ENCODE results near the gene DYSF. TPM values are rescaled to one million over a fixed set of nuclear protein-coding genes. Genes with fewer than 3 reads are reported as not detected.

Gene DYSF
- total RNA-seq, 2 donors from 2014 or later: 0.77 to 1.6 TPM

GRCh38 chr2:71662665-71663394 is 209.5 kb downstream of the DYSF start:
- H3K36me3 Mint-ChIP-seq (ENCODE audit: insufficient read depth in 2 of 2): peaks cover 5 to 6% of the 10 kb centered on the region in 2 donors
- no peaks in the 10 kb centered on the region for H3K4me1 Mint-ChIP-seq (ENCODE audit: low read depth)
- DNase-seq: no peak
- H3K27me3 Mint-ChIP-seq (ENCODE audit: low read depth): no peaks in the 10 kb centered on the region
- H3K9me3 Mint-ChIP-seq: peaks cover 7 to 10% of the 10 kb centered on the region in 2 donors
- no peak for ATAC-seq (replicated peaks in 1 of 2)
- H3K27ac Mint-ChIP-seq: no peak overlapping the region
- H3K4me3 Mint-ChIP-seq: no peak overlapping the region

GRCh38 chr2:71664161-71664560 is 210.8 kb downstream of the DYSF start:
- H3K27ac Mint-ChIP-seq: no peak overlapping the region
- no peak for DNase-seq
- H3K4me3 Mint-ChIP-seq: no peak overlapping the region
- peaks cover 0 to under 1% of the 10 kb centered on the region in 2 donors for H3K36me3 Mint-ChIP-seq (ENCODE audit: insufficient read depth in 2 of 2)
- peaks cover 1% of the 10 kb centered on the region in 2 donors for H3K9me3 Mint-ChIP-seq
- no peaks in the 10 kb centered on the region for H3K4me1 Mint-ChIP-seq (ENCODE audit: low read depth)
- no peak for ATAC-seq (replicated peaks in 1 of 2)
- no peaks in the 10 kb centered on the region for H3K27me3 Mint-ChIP-seq (ENCODE audit: low read depth)

GRCh38 chr2:71665168-71666093 is 212.1 kb downstream of the DYSF start:
- no peaks in the 10 kb centered on the region for H3K4me1 Mint-ChIP-seq (ENCODE audit: low read depth)
- DNase-seq: no peak
- no peak overlapping the region for H3K27ac Mint-ChIP-seq
- no peaks in the 10 kb centered on the region for H3K36me3 Mint-ChIP-seq (ENCODE audit: insufficient read depth in 2 of 2)
- no peak overlapping the region for H3K4me3 Mint-ChIP-seq
- no peaks in the 10 kb centered on the region for H3K9me3 Mint-ChIP-seq
- H3K27me3 Mint-ChIP-seq (ENCODE audit: low read depth): no peaks in the 10 kb centered on the region
- ATAC-seq (replicated peaks in 1 of 2): no peak

GRCh38 chr2:71666094-71666474 is 212.7 kb downstream of the DYSF start:
- DNase-seq: no peak
- no peak for ATAC-seq (replicated peaks in 1 of 2)
- H3K27ac Mint-ChIP-seq: no peak overlapping the region
- no peaks in the 10 kb centered on the region for H3K4me1 Mint-ChIP-seq (ENCODE audit: low read depth)
- no peaks in the 10 kb centered on the region for H3K27me3 Mint-ChIP-seq (ENCODE audit: low read depth)
- H3K9me3 Mint-ChIP-seq: no peaks in the 10 kb centered on the region
- H3K36me3 Mint-ChIP-seq (ENCODE audit: insufficient read depth in 2 of 2): no peaks in the 10 kb centered on the region
- no peak overlapping the region for H3K4me3 Mint-ChIP-seq

- H3K36me3 Mint-ChIP-seq (ENCODE audit: insufficient read depth in 2 of 2): no peaks in the 10 kb centered on the region
- no peaks in the 10 kb centered on the region for H3K9me3 Mint-ChIP-seq
- ATAC-seq (replicated peaks in 1 of 2) (no peak), DNase-seq (no peak)
- H3K27ac Mint-ChIP-seq: no peak overlapping the region
- H3K27me3 Mint-ChIP-seq (ENCODE audit: low read depth): no peaks in the 10 kb centered on the region
- no peak overlapping the region for H3K4me3 Mint-ChIP-seq
- no peaks in the 10 kb centered on the region for H3K4me1 Mint-ChIP-seq (ENCODE audit: low read depth)
These were observed 214.2 kb downstream of the DYSF start for GRCh38 chr2:71667256-71668182.

GRCh38 chr2:71668326-71669057 is 215.1 kb downstream of the DYSF start:
- Mint-ChIP-seq H3K27ac (no peak overlapping the region), H3K4me3 (no peak overlapping the region), H3K27me3 (ENCODE audit: low read depth) (no peaks in the 10 kb centered on the region), H3K36me3 (ENCODE audit: insufficient read depth in 2 of 2) (no peaks in the 10 kb centered on the region), H3K9me3 (no peaks in the 10 kb centered on the region), H3K4me1 (ENCODE audit: low read depth) (no peaks in the 10 kb centered on the region)
- ATAC-seq (replicated peaks in 1 of 2) (no peak), DNase-seq (no peak)

GRCh38 chr2:71669058-71669456 is 215.7 kb downstream of the DYSF start:
- no peaks in the 10 kb centered on the region for H3K4me1 Mint-ChIP-seq (ENCODE audit: low read depth)
- no peak overlapping the region for H3K27ac Mint-ChIP-seq
- no peak overlapping the region for H3K4me3 Mint-ChIP-seq
- no peaks in the 10 kb centered on the region for H3K27me3 Mint-ChIP-seq (ENCODE audit: low read depth)
- H3K9me3 Mint-ChIP-seq: no peaks in the 10 kb centered on the region
- no peak for ATAC-seq (replicated peaks in 1 of 2)
- no peak for DNase-seq
- no peaks in the 10 kb centered on the region for H3K36me3 Mint-ChIP-seq (ENCODE audit: insufficient read depth in 2 of 2)

GRCh38 chr2:71669628-71670429 is 216.5 kb downstream of the DYSF start:
- H3K36me3 Mint-ChIP-seq (ENCODE audit: insufficient read depth in 2 of 2): no peaks in the 10 kb centered on the region
- no peak for DNase-seq
- H3K27me3 Mint-ChIP-seq (ENCODE audit: low read depth): no peaks in the 10 kb centered on the region
- H3K4me1 Mint-ChIP-seq (ENCODE audit: low read depth): no peaks in the 10 kb centered on the region
- no peaks in the 10 kb centered on the region for H3K9me3 Mint-ChIP-seq
- H3K27ac Mint-ChIP-seq: no peak overlapping the region
- no peak for ATAC-seq (replicated peaks in 1 of 2)
- no peak overlapping the region for H3K4me3 Mint-ChIP-seq

- DNase-seq (no peak), ATAC-seq (replicated peaks in 1 of 2) (no peak)
- H3K4me1 Mint-ChIP-seq (ENCODE audit: low read depth): no peaks in the 10 kb centered on the region
- no peaks in the 10 kb centered on the region for H3K27me3 Mint-ChIP-seq (ENCODE audit: low read depth)
- no peak overlapping the region for H3K4me3 Mint-ChIP-seq
- no peaks in the 10 kb centered on the region for H3K9me3 Mint-ChIP-seq
- no peak overlapping the region for H3K27ac Mint-ChIP-seq
- H3K36me3 Mint-ChIP-seq (ENCODE audit: insufficient read depth in 2 of 2): no peaks in the 10 kb centered on the region
These were observed 217.1 kb downstream of the DYSF start for GRCh38 chr2:71670430-71670795.

- no peaks in the 10 kb centered on the region for H3K4me1 Mint-ChIP-seq (ENCODE audit: low read depth)
- H3K4me3 Mint-ChIP-seq: no peak overlapping the region
- DNase-seq (no peak), ATAC-seq (replicated peaks in 1 of 2) (no peak)
- no peak overlapping the region for H3K27ac Mint-ChIP-seq
- H3K9me3 Mint-ChIP-seq: no peaks in the 10 kb centered on the region
- no peaks in the 10 kb centered on the region for H3K36me3 Mint-ChIP-seq (ENCODE audit: insufficient read depth in 2 of 2)
- H3K27me3 Mint-ChIP-seq (ENCODE audit: low read depth): no peaks in the 10 kb centered on the region
These were observed 218.0 kb downstream of the DYSF start for GRCh38 chr2:71671203-71671854.

- Mint-ChIP-seq H3K9me3 (no peaks in the 10 kb centered on the region), H3K36me3 (ENCODE audit: insufficient read depth in 2 of 2) (no peaks in the 10 kb centered on the region), H3K4me1 (ENCODE audit: low read depth) (no peaks in the 10 kb centered on the region), H3K4me3 (no peak overlapping the region), H3K27ac (no peak overlapping the region), H3K27me3 (ENCODE audit: low read depth) (peaks cover 5% of the 10 kb centered on the region)
- ATAC-seq (replicated peaks in 1 of 2) (no peak), DNase-seq (no peak)
These were observed 218.8 kb downstream of the DYSF start for GRCh38 chr2:71671895-71672825.
